Fibroblast of lung (primary cell): ENCODE measurements around the gene TP53BP2. TPM values are rescaled to one million over a fixed set of nuclear protein-coding genes. Genes with fewer than 3 reads are reported as not detected.

Source experiments
- DNase-seq, 2 donors: peaks; one replicate each; pipeline versions ENCODE4 v3.0.0 to v3.0.0-alpha.2; 2010; ENCODE audit warnings: low read depth in 2 of 2
- H2AFZ ChIP-seq: 2 replicates; pipeline ENCODE4 v1.5.1; 2012; ENCODE audit warnings: low read length, control low read depth, inconsistent platforms
- H3K27ac ChIP-seq: 2 replicates; pipeline ENCODE4 v1.5.1; 2011; ENCODE audit warnings: low read length, control low read depth; ENCODE audit not compliant: insufficient read depth
- H3K27me3 ChIP-seq: 2 replicates; pipeline ENCODE4 v1.5.1; 2011; ENCODE audit warnings: mild to moderate bottlenecking, low read length; ENCODE audit not compliant: control insufficient read depth, insufficient read depth
- H3K36me3 ChIP-seq: 2 replicates; pipeline ENCODE4 v1.5.1; 2011; ENCODE audit warnings: low read length; ENCODE audit not compliant: control insufficient read depth, insufficient read depth
- H3K4me1 ChIP-seq: 2 replicates; pipeline ENCODE4 v1.5.1; 2011; ENCODE audit warnings: low read length; ENCODE audit not compliant: control insufficient read depth, insufficient read depth; ENCODE audit errors: extremely low read depth
- H3K4me2 ChIP-seq: 2 replicates; pipeline ENCODE4 v1.5.1; 2011; ENCODE audit warnings: low read length, control low read depth; ENCODE audit not compliant: insufficient read depth; ENCODE audit errors: extremely low read depth
- H3K4me3 ChIP-seq, 4 experiments: fragments of 200-600 bp in 1 of 4; sonication (generic) in 1 of 4; replicated peaks in 1 of 4; 2 replicates each; pipeline ENCODE4 v1.5.1; 2011 to 2016; ENCODE audit warnings: low read length in 4 of 4, low read depth in 3 of 4, mild to moderate bottlenecking in 3 of 4, control low read depth in 2 of 4, inconsistent platforms in 1 of 4, mixed read lengths in 1 of 4; ENCODE audit not compliant: insufficient read depth in 1 of 4; ENCODE audit errors: control extremely low read depth in 1 of 4
- H3K79me2 ChIP-seq: 2 replicates; pipeline ENCODE4 v1.5.1; 2012; ENCODE audit warnings: mild to moderate bottlenecking, low read length, inconsistent platforms; ENCODE audit not compliant: control insufficient read depth, insufficient read depth
- H3K9ac ChIP-seq: 2 replicates; pipeline ENCODE4 v1.5.1; 2011; ENCODE audit warnings: mild to moderate bottlenecking, low read length, control low read depth; ENCODE audit not compliant: insufficient read depth
- H3K9me3 ChIP-seq: 2 replicates; pipeline ENCODE4 v1.5.1; 2012; ENCODE audit warnings: low read depth, low read length; ENCODE audit not compliant: control insufficient read depth, insufficient read depth
- H4K20me1 ChIP-seq: 2 replicates; pipeline ENCODE4 v1.5.1; 2011; ENCODE audit warnings: low read length; ENCODE audit not compliant: control insufficient read depth, insufficient read depth; ENCODE audit errors: extremely low read depth
- CTCF ChIP-seq, 2 donors: IDR thresholded peaks in 1 of 2; conservative IDR thresholded peaks in 1 of 2; 1 replicate in 1 of 2; 2 replicates in 1 of 2; pipeline ENCODE4 v1.5.1; 2011 to 2012; ENCODE audit warnings: low read length in 2 of 2, control low read depth in 1 of 2, inconsistent platforms in 1 of 2, low read depth in 1 of 2, mild to moderate bottlenecking in 1 of 2
- EZH2 ChIP-seq: IDR thresholded peaks from 2 replicates; pipeline ENCODE4 v1.5.1; 2012; ENCODE audit warnings: low read length, control low read depth, mild to moderate bottlenecking; ENCODE audit errors: missing control alignments
- polyA plus RNA-seq, 2 donors: library from polyadenylated mRNA; depleted of rRNA in 1 of 2; stranded (reverse) in 1 of 2; unstranded in 1 of 2; fragments of >200 nt; gene quantifications; 2 replicates each; pipeline ENCODE4 v1.2.1, GENCODE V29; 2011 to 2012; ENCODE audit warnings: missing spikeins in 1 of 2
- total RNA-seq: library from RNA; depleted of rRNA; stranded (reverse); fragments of >200 nt; gene quantifications from 2 replicates; pipeline ENCODE4 v1.2.1, GENCODE V29; 2014

Gene TP53BP2
- total and polyA plus RNA-seq, 2 donors (not counting 1 experiment from before 2014, with no cell fraction given), result 28.4 to 30.4 TPM

- no peak for TF ChIP-seq EZH2
- Histone ChIP-seq H3K4me3 (no peak overlapping the region), H4K20me1 (no peaks in the 10 kb centered on the region), H3K27ac (no peak overlapping the region), H3K4me1 (no peaks in the 10 kb centered on the region), H3K79me2 (peaks cover 8% of the 10 kb centered on the region), H2AFZ (no peak overlapping the region), H3K9me3 (no peaks in the 10 kb centered on the region), H3K36me3 (peaks cover 51% of the 10 kb centered on the region), H3K27me3 (no peaks in the 10 kb centered on the region), H3K9ac (no peak overlapping the region), H3K4me2 (no peak overlapping the region)
- no peak for DNase-seq
Measured at GRCh38 chr1:223754681-223755431, 90.9 kb downstream of the TP53BP2 start.

DNA sequence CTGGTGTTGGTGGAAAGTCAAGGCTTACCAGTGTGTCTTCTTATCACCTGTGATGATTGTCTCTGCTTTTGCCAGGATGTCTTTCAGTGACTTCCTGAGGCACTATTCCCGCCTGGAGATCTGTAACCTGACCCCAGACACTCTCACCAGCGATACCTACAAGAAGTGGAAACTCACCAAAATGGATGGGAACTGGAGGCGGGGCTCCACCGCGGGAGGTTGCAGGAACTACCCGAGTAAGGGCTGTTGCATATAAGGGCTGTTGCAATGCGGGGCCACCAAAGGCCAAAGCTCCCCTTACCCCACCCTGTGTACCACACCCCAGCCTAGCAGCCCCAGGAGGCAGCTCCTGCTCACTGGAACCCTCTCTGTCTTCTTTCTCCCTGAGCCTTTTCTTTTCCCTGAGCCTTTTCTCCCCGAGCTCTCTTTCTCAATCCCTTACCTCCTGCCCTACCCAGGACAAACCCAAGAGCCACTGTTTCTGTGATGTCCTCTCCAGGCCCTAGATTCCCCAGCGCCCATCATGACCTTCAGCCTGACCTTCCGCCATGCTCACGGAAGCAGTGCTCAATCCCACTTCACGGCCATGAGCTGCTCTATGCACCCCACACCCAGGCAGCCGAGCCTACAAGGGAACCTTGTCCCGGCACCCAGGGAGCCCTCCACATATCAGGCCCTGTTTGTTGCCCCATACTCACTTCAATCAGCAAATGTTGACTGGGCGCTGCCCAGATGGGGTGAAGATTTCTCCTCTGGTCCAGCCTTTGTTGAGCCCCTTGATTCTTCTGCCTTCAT is 92.8 kb downstream of the TP53BP2 start:
- no peak overlapping the region for H3K4me3 ChIP-seq
- no peak overlapping the region for H2AFZ ChIP-seq
- no peak overlapping the region for H3K4me2 ChIP-seq
- H3K27ac ChIP-seq, result no peak overlapping the region
- peaks cover 12% of the 10 kb centered on the region for H3K4me1 ChIP-seq
- H3K36me3 ChIP-seq, result peaks cover 49% of the 10 kb centered on the region
- no peaks in the 10 kb centered on the region for H3K27me3 ChIP-seq
- H3K9ac ChIP-seq, result no peak overlapping the region
- H4K20me1 ChIP-seq, result no peaks in the 10 kb centered on the region
- peaks cover 15% of the 10 kb centered on the region for H3K79me2 ChIP-seq
- no peak for DNase-seq
- H3K9me3 ChIP-seq, result no peaks in the 10 kb centered on the region
- TF ChIP-seq CTCF (conservative IDR thresholded peaks at IDR 0.05 in 1 of 2, IDR thresholded peaks at IDR 0.05 in 1 of 2; ENCODE audit: low read depth in 1 of 2, low read length in 2 of 2) (no peak), EZH2 (no peak)

DNA sequence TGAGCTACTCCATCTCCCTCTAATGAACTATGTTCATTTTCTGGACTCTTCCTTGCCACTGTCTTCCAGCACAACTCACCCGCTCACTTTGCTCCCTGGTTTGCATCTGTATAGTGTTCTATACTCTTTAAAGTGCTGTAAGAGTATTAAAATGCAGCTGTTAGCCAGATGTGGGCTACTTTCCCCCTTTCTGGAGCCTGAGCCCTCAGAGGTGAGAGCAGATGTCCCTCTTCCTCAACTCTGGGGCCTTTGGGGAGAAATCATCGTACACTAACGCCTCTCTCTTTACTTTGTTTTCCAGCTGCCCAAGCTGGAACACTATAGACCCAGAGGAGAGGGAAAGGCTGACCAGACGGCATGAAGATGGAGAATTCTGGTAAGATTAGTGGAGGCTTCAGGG is 94.1 kb downstream of the TP53BP2 start:
- Histone ChIP-seq H3K36me3 (peaks cover 58% of the 10 kb centered on the region), H3K9me3 (no peaks in the 10 kb centered on the region), H2AFZ (no peak overlapping the region), H4K20me1 (no peaks in the 10 kb centered on the region), H3K4me3 (no peak overlapping the region), H3K79me2 (peaks cover 18% of the 10 kb centered on the region), H3K4me2 (no peak overlapping the region), H3K9ac (no peak overlapping the region), H3K27me3 (no peaks in the 10 kb centered on the region), H3K27ac (no peak overlapping the region), H3K4me1 (peaks cover 23% of the 10 kb centered on the region)
- no peak for DNase-seq
- TF ChIP-seq EZH2 (no peak), CTCF (conservative IDR thresholded peaks at IDR 0.05 in 1 of 2, IDR thresholded peaks at IDR 0.05 in 1 of 2; ENCODE audit: low read depth in 1 of 2, low read length in 2 of 2) (no peak)
